Kidney glomerular epithelial cell (primary cell): Measurements from ENCODE around the gene INSIG2.
"Not testable (repeated sequence)": the region's sequence is repeated elsewhere in the genome, so short reads cannot be mapped to it uniquely, and the experiment has no call there.

Source experiments
- DNase-seq: peaks from one replicate; lab custom pipeline; 2025; lab: John Stamatoyannopoulos, UW

INSIG2 gene

GRCh38 chr2:118059919-118060478, 28.3 kb upstream of the INSIG2 start:
- peak; percentile 61 for DNase-seq

GRCh38 chr2:118061135-118061955, 26.9 kb upstream of the INSIG2 start:
- DNase-seq = peak; percentile 35

DNA sequence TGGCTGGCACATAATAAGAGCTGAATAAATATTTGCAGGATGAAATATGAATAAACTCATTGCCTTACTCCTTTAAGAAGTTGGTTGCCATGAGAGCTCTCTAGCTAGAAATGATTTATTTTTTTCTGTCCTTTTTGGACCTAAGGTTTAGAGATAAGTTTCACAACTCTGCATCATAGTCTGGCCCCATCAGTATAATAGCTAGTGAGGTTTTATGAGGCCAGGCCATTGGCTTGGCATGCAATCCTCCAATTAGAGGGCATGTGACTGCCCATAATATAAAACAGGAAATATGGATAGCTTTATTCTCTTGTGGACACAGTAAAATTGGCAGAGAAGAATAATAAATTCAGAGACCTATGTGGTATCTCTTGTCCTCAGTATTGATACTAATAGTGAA, 26.2 kb upstream of the INSIG2 start:
- DNase-seq = no peak

DNA sequence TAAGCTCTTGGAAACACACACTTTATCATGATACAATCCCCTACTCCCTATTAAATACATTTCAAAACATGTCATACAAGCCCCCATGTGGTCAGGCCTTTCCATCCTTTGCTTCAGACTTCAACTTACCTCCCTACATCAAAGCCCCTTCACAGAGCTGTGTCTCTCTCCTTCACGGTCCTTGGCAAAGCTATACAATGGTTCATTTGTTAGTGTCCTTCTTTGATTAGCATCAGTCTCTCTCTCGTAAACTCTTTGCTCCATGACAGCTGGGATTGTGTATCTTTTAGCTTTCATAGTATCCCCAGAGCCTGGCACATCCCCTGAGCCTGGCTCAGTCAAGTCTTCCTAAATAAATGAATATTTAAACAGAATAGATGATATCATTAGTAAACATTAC, 25.6 kb upstream of the INSIG2 start:
- DNase-seq = no peak

DNA sequence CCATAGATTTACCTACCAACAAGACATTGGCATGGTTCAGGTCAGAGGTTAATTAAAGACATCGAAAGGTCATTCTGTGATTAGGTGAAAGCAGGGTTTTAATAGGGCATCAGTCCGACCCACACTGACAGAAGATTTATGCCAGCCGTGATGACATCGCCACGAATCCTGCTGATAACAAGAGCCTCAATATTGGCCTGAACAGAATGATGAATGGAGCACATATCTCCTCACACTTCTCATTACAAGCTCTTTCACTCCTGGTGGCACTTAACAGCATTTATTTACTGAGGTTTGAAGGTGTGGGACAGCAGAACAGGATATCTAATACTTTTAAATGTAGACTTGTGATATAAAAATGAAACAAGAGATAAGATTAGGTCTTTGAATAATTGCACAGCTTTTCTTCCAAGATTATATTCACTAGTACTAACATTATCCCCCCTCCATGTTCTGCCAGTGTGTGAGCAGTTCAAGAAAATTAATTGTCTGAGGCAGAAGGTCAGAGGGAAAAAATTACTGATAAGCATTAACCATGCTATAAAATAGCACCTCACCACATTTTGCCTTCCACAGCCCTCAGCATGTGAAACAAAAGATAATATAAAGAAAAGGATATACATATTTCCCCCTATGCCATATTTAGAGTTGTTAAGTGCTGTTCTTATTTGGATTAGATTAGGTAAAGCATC, 23.1 kb upstream of the INSIG2 start:
- DNase-seq = no peak

- DNase-seq = no peak
These were observed 22.3 kb upstream of the INSIG2 start for GRCh38 chr2:118065921-118066511.

DNA sequence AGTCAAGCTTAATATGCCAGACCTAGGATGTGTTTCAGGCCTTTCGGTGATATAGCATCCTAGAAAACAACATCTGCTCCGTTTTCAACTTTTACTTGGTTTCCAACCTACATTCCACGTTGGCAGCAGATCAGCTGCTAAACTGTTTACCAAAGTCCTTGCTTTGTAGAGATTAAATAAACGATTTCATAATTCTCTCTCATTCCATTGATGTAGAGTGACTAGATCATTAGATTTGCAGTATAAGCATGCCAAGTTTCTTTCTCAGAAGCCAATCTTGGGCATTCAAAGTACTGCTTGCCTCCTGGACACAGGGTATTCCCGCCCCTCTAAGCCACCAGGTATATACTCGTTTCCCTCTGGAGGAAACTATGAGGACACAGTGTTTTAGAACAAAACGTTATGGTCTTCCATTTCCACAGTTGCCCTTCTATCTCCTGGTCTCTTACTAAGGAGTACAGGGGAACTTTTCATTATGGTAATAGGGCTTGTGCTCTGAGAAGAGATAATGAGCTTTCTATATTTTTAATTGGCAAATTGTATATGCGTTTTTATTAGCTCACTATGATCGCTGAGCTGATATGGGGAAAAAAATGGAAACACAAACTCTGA, 10.5 kb upstream of the INSIG2 start:
- DNase-seq = no peak

DNA sequence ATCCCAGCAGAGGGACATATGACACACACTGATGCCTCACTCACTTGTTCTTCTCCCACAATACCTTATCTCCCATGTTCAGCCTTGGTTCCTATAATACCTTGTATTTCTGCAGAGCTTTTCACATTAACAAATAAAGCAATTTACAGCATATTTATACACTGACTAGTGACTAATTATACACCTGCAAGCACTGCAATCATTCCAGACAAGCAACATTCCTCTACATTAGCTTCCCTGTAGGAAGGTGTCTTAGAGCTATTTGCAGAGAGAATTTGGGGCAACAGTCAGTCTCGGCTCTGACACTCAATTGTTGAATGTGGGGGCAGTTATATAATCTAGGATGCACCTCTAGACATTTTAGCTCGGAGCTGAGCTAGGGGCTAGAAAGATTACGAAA, 9.5 kb upstream of the INSIG2 start:
- DNase-seq = no peak

DNA sequence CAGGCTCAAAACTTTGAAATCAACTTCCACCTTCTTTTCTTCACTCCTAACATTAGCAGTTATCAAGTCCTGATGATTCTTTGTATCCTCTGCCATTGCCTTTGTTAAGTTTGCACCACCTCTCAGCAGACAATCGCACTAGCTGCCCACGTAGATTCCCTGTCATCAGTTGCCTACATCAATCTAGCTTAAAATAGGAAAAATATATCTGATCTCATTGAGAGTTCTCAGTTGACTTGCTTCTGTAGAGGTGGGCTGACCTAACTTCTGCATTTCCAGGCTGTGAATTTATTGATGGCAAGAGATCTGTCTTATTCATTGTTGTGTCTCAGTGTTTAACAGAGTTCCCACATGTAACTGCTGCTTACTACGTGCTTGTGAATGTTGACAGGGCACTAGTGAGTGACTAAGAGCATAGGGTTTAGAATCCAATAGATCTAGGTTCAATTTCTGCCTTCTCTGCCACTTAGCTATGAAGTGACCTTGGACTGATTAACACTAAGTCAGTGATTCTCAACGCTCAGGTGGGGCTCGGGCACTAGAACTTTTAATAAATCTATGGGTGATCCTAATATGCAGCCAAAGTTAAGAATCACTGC, 3.7 kb upstream of the INSIG2 start:
- no peak for DNase-seq

- peak; percentile 65 for DNase-seq
These were observed 2.9 kb upstream of the INSIG2 start for GRCh38 chr2:118085173-118086023.

DNA sequence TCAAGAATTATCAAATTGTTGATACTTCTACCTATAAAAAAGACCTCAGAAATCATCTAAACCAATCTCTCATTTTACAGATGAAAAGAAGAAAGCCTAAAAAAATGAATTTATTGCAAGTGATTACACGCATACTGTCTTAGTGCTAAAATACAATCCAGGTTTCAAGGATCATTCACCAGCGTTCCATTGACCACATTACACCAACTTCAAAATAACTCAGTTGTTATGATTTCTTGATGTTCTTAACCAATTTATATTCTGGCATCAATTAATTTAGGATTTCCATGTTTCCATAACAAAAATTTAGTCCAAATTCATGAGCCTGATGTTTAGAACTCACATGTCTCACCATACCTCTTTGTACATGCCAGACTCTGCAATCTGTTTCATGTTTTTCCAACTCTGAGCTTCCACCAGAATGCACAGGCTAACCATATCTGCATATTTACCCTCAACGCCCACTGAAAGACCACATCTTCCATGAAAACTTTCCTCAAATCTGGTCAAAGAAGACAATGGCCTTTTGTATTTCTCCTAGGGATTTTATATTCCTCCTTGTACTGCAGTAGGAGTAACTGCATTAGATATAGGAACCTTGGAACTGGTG, 2.1 kb upstream of the INSIG2 start:
- DNase-seq = no peak

- DNase-seq = no peak
These were observed 999 bp downstream of the INSIG2 start for GRCh38 chr2:118089139-118089800.

DNA sequence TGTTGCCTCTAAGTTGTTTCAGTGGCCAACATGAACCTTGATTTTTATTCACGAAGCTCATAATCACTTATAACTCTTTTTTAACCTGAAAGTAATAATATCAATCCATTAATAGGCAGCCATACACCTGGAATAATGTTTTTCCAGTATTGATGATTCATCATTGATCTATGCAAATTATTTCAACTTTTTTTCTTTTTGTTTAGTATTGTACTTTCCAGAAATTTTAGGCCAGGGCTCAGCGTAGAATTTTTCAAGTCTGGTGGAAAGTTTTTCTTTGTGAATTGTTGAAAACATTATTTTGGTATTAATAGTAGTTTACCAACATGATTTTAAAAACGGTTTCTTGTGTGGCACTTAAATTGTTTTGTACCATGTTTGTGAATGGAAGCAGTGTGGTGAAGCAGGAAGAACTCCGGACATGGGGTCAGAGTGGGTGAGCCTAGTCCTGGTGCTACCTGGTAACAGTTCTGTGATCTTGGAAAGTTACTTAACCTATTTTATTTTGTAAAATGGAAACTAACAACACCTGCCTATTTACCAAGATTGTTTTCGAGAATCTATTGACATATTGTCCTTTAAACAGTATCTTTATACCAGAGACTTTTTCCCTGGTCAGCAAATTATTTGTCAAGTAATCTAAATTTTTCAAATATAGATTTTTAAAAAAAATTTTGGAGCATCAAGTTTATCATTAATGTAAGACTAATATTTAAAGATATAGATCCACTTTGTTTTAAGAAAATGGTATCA, 2.3 kb downstream of the INSIG2 start:
- DNase-seq = no peak

DNA sequence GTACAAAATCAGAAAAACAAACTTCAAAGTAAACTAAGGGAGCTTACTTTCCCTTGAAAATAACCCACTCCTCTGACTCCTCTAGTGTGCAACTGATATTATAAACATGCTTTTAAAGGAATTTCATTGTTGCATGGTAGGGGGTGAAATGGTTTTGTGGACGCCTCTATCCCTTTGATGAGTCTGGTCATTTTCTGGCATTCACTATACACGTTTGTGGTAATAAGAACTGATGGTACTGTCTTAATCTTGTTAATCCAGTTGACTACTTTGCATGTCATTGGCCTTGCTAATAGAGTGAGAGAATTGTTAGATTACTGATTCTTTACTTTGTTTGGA, 2.8 kb downstream of the INSIG2 start:
- DNase-seq = no peak

- DNase-seq = no peak
These were observed 3.4 kb downstream of the INSIG2 start for GRCh38 chr2:118091631-118092030.

- not testable (repeated sequence) for DNase-seq
These were observed 5.8 kb downstream of the INSIG2 start for GRCh38 chr2:118094102-118094501.

- no peak for DNase-seq
These were observed 6.2 kb downstream of the INSIG2 start for GRCh38 chr2:118094503-118094902.

- DNase-seq = no peak
These were observed 7.3 kb downstream of the INSIG2 start for GRCh38 chr2:118095610-118096009.

DNA sequence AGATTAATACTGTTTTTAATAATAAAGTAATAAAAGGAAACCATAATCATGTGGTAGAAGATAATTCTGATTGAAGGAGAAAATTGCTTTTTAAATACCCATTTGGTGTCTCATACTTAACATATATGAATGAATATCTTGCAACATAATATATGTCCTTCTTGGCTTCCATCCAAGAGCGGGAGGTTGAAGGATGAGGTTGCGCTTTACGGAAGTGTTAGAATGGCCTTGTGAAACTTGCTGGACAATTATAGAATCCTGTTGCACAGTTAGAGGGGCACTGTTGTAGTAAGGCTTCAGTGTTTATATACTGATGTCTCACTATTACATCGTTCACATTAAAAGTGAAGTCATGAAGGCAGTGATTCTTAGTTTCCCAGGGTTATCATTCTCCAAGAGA, 9.4 kb downstream of the INSIG2 start:
- DNase-seq = no peak
